T-cell (primary cell): ENCODE data around the gene MLLT3. TPM values are rescaled to one million over a fixed set of nuclear protein-coding genes. Genes with fewer than 3 reads are reported as not detected.

Experiments used
- ATAC-seq, 4 experiments: fragments of 200-7000 bp in 3 of 4; fragments of 150-1000 bp in 1 of 4; cut with Tn5 transposase; replicated peaks in 1 of 4; 1 replicate in 3 of 4; 2 replicates in 1 of 4; pipeline ENCODE4 v1.10.0; 2021; ENCODE audit warnings: moderate library complexity in 3 of 4, mild to moderate bottlenecking in 2 of 4, moderate number of reproducible peaks in 1 of 4
- CTCF ChIA-PET, 2 donors: fragments of 300-600 bp; sonication (Branson Sonifier 250); formaldehyde crosslinking; loops; one replicate each; lab custom pipeline; 2022; ENCODE audit warnings: antibody characterized with exemption in 2 of 2; lab: Charles Lee
- POLR2A ChIA-PET, 2 donors: fragments of 300-600 bp; sonication (Branson Sonifier 250); formaldehyde crosslinking; loops; one replicate each; lab custom pipeline; 2022; ENCODE audit warnings: antibody characterized with exemption in 2 of 2; lab: Charles Lee
- DNase-seq, 35 experiments: peaks; one replicate each; pipeline versions ENCODE4 v3.0.0 to v3.0.0-alpha.2; 2013 to 2023
- H3K27ac ChIP-seq: one replicate; pipeline ENCODE4 v1.5.1; 2013; ENCODE audit warnings: low read length
- H3K27me3 ChIP-seq, 2 experiments: replicated peaks in 1 of 2; 1 replicate in 1 of 2; 2 replicates in 1 of 2; pipeline versions ENCODE4 v1.6.1 to v1.7.0; 2013; ENCODE audit warnings: low read length in 1 of 2, mixed read lengths in 1 of 2; ENCODE audit not compliant: control insufficient read depth in 2 of 2, insufficient read depth in 2 of 2; ENCODE audit errors: extremely low read depth in 1 of 2
- H3K36me3 ChIP-seq, 2 donors: 1 replicate in 1 of 2; 2 replicates in 1 of 2; pipeline versions ENCODE4 v1.6.1 to v1.7.0; 2013; ENCODE audit warnings: low read length in 1 of 2; ENCODE audit not compliant: control insufficient read depth in 2 of 2, insufficient read depth in 1 of 2; ENCODE audit errors: extremely low read depth in 1 of 2
- H3K4me1 ChIP-seq, 2 experiments: 1 replicate in 1 of 2; 2 replicates in 1 of 2; pipeline versions ENCODE4 v1.6.1 to v1.7.0; 2013; ENCODE audit warnings: low read length in 2 of 2, mixed read lengths in 1 of 2; ENCODE audit not compliant: insufficient read depth in 2 of 2, control insufficient read depth in 1 of 2; ENCODE audit errors: extremely low read depth in 1 of 2
- H3K4me3 ChIP-seq, 2 donors: 1 replicate in 1 of 2; 2 replicates in 1 of 2; pipeline versions ENCODE4 v1.5.1 to v1.7.0; 2013; ENCODE audit warnings: mild to moderate bottlenecking in 2 of 2, low read length in 1 of 2, moderate library complexity in 1 of 2; ENCODE audit not compliant: control insufficient read depth in 1 of 2; ENCODE audit errors: extremely low read depth in 1 of 2
- H3K9me3 ChIP-seq: 2 replicates; pipeline ENCODE4 v1.7.0; 2013
- H3K27ac Mint-ChIP-seq, 2 donors: one replicate each; pipeline ENCODE4 v1.8.0; 2020 to 2021; ENCODE audit warnings: mild to moderate bottlenecking in 2 of 2, mixed read lengths in 2 of 2
- H3K27me3 Mint-ChIP-seq, 2 donors: one replicate each; pipeline ENCODE4 v1.8.0; 2021 to 2022; ENCODE audit warnings: mixed read lengths in 2 of 2
- H3K36me3 Mint-ChIP-seq: one replicate; pipeline ENCODE4 v1.8.0; 2021; ENCODE audit warnings: mixed read lengths
- H3K4me1 Mint-ChIP-seq, 3 donors: one replicate each; pipeline ENCODE4 v1.8.0; 2020 to 2022; ENCODE audit warnings: mixed read lengths in 3 of 3, mild to moderate bottlenecking in 1 of 3
- H3K4me3 Mint-ChIP-seq, 3 donors: one replicate each; pipeline ENCODE4 v1.8.0; 2020 to 2022; ENCODE audit warnings: mild to moderate bottlenecking in 3 of 3, mixed read lengths in 3 of 3, moderate library complexity in 3 of 3
- H3K9me3 Mint-ChIP-seq, 3 donors: one replicate each; pipeline ENCODE4 v1.8.0; 2020 to 2022; ENCODE audit warnings: mixed read lengths in 3 of 3
- WGBS: methylation state at CpG from one replicate; pipeline ENCODE4 v1.1.5; 2013; ENCODE audit warnings: missing lambda C conversion rate; ENCODE audit not compliant: insufficient coverage; 5-methylcytosine and 5-hydroxymethylcytosine counted together
- total RNA-seq, 35 experiments: library from RNA in 6 of 35; stranded (reverse) in 6 of 35; fragments of 120-200 nt in 1 of 35; gene quantifications; one replicate each; pipeline versions ENCODE4 v1.2.1 to v1.2.4 and lab custom pipeline; 2013 to 2026

MLLT3 gene
- total RNA-seq, 5 donors from 2014 or later (not counting 1 experiment from before 2014, with no cell fraction given) = 51.8 to 96.6 (median 58.9) TPM

GRCh38 chr9:20391208-20391607 lies 231.1 kb downstream of the MLLT3 start:
- no peak overlapping the region for H3K4me3 Mint-ChIP-seq
- Histone ChIP-seq H3K4me3 (no peak overlapping the region), H3K4me1 (peaks cover 0 to 7% of the 10 kb centered on the region in 2 experiments), H3K27ac (no peak overlapping the region), H3K36me3 (peaks cover 3% of the 10 kb centered on the region in 2 donors), H3K27me3 (no peaks in the 10 kb centered on the region), H3K9me3 (no peaks in the 10 kb centered on the region)
- no CpG with 5 or more reads among the region's 1 CpG for WGBS
- CTCF ChIA-PET = no interaction called here
- H3K27ac Mint-ChIP-seq = peak overlapping the region in 1 of 2 donors; percentile 34
- no peaks in the 10 kb centered on the region for H3K9me3 Mint-ChIP-seq
- ATAC-seq = no peak
- peaks cover 36% of the 10 kb centered on the region for H3K36me3 Mint-ChIP-seq
- H3K4me1 Mint-ChIP-seq = peaks cover 33 to 49% (median 34%) of the 10 kb centered on the region in 3 donors
- DNase-seq = no peak
- no peaks in the 10 kb centered on the region for H3K27me3 Mint-ChIP-seq
- POLR2A ChIA-PET = no interaction called here

DNA sequence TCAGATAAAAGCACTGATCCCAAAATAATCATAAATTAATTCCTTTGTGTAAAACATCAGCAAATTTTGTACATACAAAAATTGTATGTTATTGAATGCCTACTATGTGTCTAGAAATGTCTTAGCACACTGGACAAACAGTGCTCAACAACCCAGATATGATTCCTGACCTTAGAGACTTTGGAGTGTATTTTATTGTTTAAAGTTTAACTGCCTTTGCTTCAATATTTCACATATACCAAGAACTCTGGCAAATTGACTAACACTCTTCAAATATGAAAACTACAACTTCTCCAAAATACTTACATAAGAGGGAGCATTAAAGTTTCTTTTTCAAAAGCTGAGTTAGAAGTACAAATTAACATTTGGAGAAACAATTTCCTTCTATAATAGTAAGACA lies 231.9 kb downstream of the MLLT3 start:
- Histone ChIP-seq H3K27me3 (no peaks in the 10 kb centered on the region), H3K9me3 (no peaks in the 10 kb centered on the region), H3K27ac (no peak overlapping the region), H3K4me3 (no peak overlapping the region), H3K4me1 (peaks cover 0 to under 1% of the 10 kb centered on the region in 2 experiments), H3K36me3 (peaks cover 3 to 6% of the 10 kb centered on the region in 2 donors)
- POLR2A ChIA-PET = no interaction called here
- Mint-ChIP-seq H3K4me3 (no peak overlapping the region), H3K27ac (no peak overlapping the region), H3K36me3 (peaks cover 41% of the 10 kb centered on the region), H3K27me3 (no peaks in the 10 kb centered on the region), H3K9me3 (no peaks in the 10 kb centered on the region), H3K4me1 (peaks cover 30 to 47% (median 31%) of the 10 kb centered on the region in 3 donors)
- no peak for ATAC-seq
- no peak for DNase-seq
- CTCF ChIA-PET = interaction anchor here in 1 of 2 donors (0.6 kb wide), 1 partner anchor 42 kb away, joined by 3 read pairs; no protein-coding TSS in a partner anchor

- H3K4me3 Mint-ChIP-seq = no peak overlapping the region
- POLR2A ChIA-PET = interaction anchor here in 1 of 2 donors (1.1 kb wide), 1 partner anchor 11 kb away, joined by 3 read pairs; no protein-coding TSS in a partner anchor
- 100% methylated on average over 1 of the region's 3 CpGs for WGBS
- no peak overlapping the region for H3K27ac Mint-ChIP-seq
- Histone ChIP-seq H3K9me3 (no peaks in the 10 kb centered on the region), H3K27me3 (no peaks in the 10 kb centered on the region), H3K27ac (no peak overlapping the region), H3K4me3 (no peak overlapping the region), H3K4me1 (no peaks in the 10 kb centered on the region), H3K36me3 (peaks cover 3 to 6% of the 10 kb centered on the region in 2 donors)
- no peak for ATAC-seq
- H3K27me3 Mint-ChIP-seq = no peaks in the 10 kb centered on the region
- no peak for DNase-seq
- CTCF ChIA-PET = no interaction called here
- peaks cover 44 to 57% (median 46%) of the 10 kb centered on the region in 3 donors for H3K4me1 Mint-ChIP-seq
- H3K36me3 Mint-ChIP-seq = peaks cover 31% of the 10 kb centered on the region
- no peaks in the 10 kb centered on the region for H3K9me3 Mint-ChIP-seq
Measured at GRCh38 chr9:20387062-20387461, 235.2 kb downstream of the MLLT3 start.

DNA sequence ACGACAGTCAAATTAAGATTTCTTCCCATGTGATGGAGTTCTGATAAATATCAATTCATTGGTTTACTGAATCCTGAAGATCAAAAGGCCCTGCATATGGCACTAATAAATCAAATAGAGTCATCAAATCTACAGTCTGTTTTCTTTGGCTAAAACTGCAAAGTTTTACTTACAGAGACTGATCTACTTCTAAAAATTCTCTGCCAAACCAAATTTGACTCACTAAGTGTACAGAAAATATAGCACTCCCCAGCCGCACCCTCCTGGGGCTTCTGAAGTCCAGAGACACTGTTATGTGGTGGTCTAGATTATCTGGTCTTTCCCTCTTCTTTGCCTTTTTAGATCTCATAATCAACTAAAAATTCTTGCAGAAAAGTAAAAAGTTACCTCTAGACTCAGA lies 237.7 kb downstream of the MLLT3 start:
- H3K27me3 Mint-ChIP-seq = no peaks in the 10 kb centered on the region
- no peak overlapping the region for H3K27ac Mint-ChIP-seq
- no peaks in the 10 kb centered on the region for H3K9me3 Mint-ChIP-seq
- H3K27me3 ChIP-seq = no peaks in the 10 kb centered on the region
- no peaks in the 10 kb centered on the region for H3K9me3 ChIP-seq
- no peak overlapping the region for H3K4me3 ChIP-seq
- no peaks in the 10 kb centered on the region for H3K4me1 ChIP-seq
- POLR2A ChIA-PET = no interaction called here
- H3K4me1 Mint-ChIP-seq = peaks cover 54 to 58% (median 57%) of the 10 kb centered on the region in 3 donors
- ATAC-seq = no peak
- H3K27ac ChIP-seq = no peak overlapping the region
- peaks cover 0 to 2% of the 10 kb centered on the region in 2 donors for H3K36me3 ChIP-seq
- peaks cover 26% of the 10 kb centered on the region for H3K36me3 Mint-ChIP-seq
- CTCF ChIA-PET = no interaction called here
- DNase-seq = no peak
- no CpG with 5 or more reads among the region's 2 CpGs for WGBS
- peak overlapping the region in 1 of 3 donors; percentile 9 for H3K4me3 Mint-ChIP-seq

GRCh38 chr9:20382460-20383071 lies 239.7 kb downstream of the MLLT3 start:
- ChIA-PET POLR2A (interaction anchor here (0.6 to 0.7 kb wide), 2 partner anchors 9 to 487 kb away, joined by 3 to 6 read pairs; no protein-coding TSS in a partner anchor), CTCF (no interaction called here)
- no peaks in the 10 kb centered on the region for H3K27me3 ChIP-seq
- peak overlapping the region; percentile 58 to 70 for H3K27ac Mint-ChIP-seq
- peak in 1 of 4 experiments; percentile 46 for ATAC-seq
- no peak for DNase-seq
- peaks cover 65 to 73% (median 66%) of the 10 kb centered on the region in 3 donors for H3K4me1 Mint-ChIP-seq
- H3K36me3 ChIP-seq = peaks cover 0 to 2% of the 10 kb centered on the region in 2 donors
- no peaks in the 10 kb centered on the region for H3K9me3 ChIP-seq
- no peak overlapping the region for H3K27ac ChIP-seq
- H3K9me3 Mint-ChIP-seq = no peaks in the 10 kb centered on the region
- H3K36me3 Mint-ChIP-seq = peaks cover 19% of the 10 kb centered on the region
- H3K4me1 ChIP-seq = peaks cover 0 to 7% of the 10 kb centered on the region in 2 experiments
- H3K27me3 Mint-ChIP-seq = no peaks in the 10 kb centered on the region
- peak overlapping the region in 1 of 3 donors; percentile 28 for H3K4me3 Mint-ChIP-seq
- H3K4me3 ChIP-seq = no peak overlapping the region
- WGBS = no CpG with 5 or more reads among the region's 2 CpGs

DNA sequence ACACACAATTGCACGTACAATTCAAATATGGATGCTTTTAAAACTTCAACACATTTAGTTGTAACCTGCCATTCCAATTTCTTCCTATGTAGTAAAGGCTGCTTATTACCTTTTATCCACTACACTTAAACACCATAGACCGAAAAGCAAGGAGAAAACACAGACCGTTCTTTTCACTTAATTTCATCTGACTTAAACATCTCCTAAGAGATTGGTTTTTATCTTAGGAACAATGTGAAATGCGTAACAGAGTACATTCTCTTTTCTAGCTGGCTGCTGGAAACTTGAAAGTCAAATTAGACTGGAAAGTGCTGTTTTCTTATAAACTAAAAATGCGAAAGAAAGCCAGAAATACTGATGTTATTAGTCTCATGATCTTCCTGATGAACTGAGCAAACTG lies 241.8 kb downstream of the MLLT3 start:
- H3K27ac Mint-ChIP-seq = no peak overlapping the region
- Histone ChIP-seq H3K27ac (no peak overlapping the region), H3K36me3 (no peaks in the 10 kb centered on the region), H3K9me3 (no peaks in the 10 kb centered on the region), H3K4me1 (peaks cover 0 to 20% of the 10 kb centered on the region in 2 experiments), H3K4me3 (no peak overlapping the region), H3K27me3 (no peaks in the 10 kb centered on the region)
- no peaks in the 10 kb centered on the region for H3K27me3 Mint-ChIP-seq
- H3K4me1 Mint-ChIP-seq = peaks cover 75 to 79% (median 76%) of the 10 kb centered on the region in 3 donors
- POLR2A ChIA-PET = interaction anchor here in 1 of 2 donors (0.6 kb wide), 1 partner anchor 35 kb away, joined by 7 read pairs; no protein-coding TSS in a partner anchor
- ATAC-seq (no peak), DNase-seq (no peak)
- CTCF ChIA-PET = no interaction called here
- H3K36me3 Mint-ChIP-seq = peaks cover 24% of the 10 kb centered on the region
- peak overlapping the region in 1 of 3 donors; percentile 0 for H3K4me3 Mint-ChIP-seq
- 100% methylated on average over 1 of the region's 5 CpGs for WGBS
- no peaks in the 10 kb centered on the region for H3K9me3 Mint-ChIP-seq
